B cell (primary cell): ENCODE results near the gene HEPACAM. TPM values are rescaled to one million over a fixed set of nuclear protein-coding genes. Genes with fewer than 3 reads are reported as not detected.

Experiments
- ATAC-seq: fragments of 200-7000 bp; cut with Tn5 transposase; one replicate; pipeline ENCODE4 v1.10.0; 2021; ENCODE audit warnings: low read depth, mild to moderate bottlenecking, moderate number of reproducible peaks, moderate library complexity
- CTCF ChIA-PET: fragments of 350-600 bp; sonication (Branson Sonifier 250); formaldehyde crosslinking; loops from one replicate; lab custom pipeline; 2021; ENCODE audit warnings: antibody characterized with exemption, inconsistent platforms; lab: Charles Lee
- POLR2A ChIA-PET: fragments of 350-600 bp; sonication (Branson Sonifier 250); formaldehyde crosslinking; loops from one replicate; lab custom pipeline; 2021; ENCODE audit warnings: antibody characterized with exemption; lab: Charles Lee
- DNase-seq: peaks from one replicate; pipeline ENCODE4 v3.0.0; 2013
- H2AFZ ChIP-seq: 2 replicates; pipeline ENCODE4 v1.6.1; 2012; ENCODE audit warnings: mild to moderate bottlenecking, low read depth, low read length; ENCODE audit not compliant: insufficient read depth, poor library complexity, severe bottlenecking
- H3K27ac ChIP-seq, 2 donors: 1 replicate in 1 of 2; 2 replicates in 1 of 2; pipeline ENCODE4 v1.5.1; 2012 to 2013; ENCODE audit warnings: low read length in 2 of 2, mild to moderate bottlenecking in 2 of 2, moderate library complexity in 1 of 2
- H3K27me3 ChIP-seq, 4 experiments: fragments of 200-600 bp in 1 of 4; sonication (generic) in 1 of 4; replicated peaks in 1 of 4; 1 replicate in 2 of 4; 2 replicates in 2 of 4; pipeline versions ENCODE4 v1.6.1 to v1.7.0; 2013 to 2016; ENCODE audit warnings: low read length in 3 of 4, mild to moderate bottlenecking in 2 of 4, mixed read lengths in 1 of 4, moderate library complexity in 1 of 4; ENCODE audit not compliant: insufficient read depth in 4 of 4, control insufficient read depth in 3 of 4; ENCODE audit errors: control extremely low read depth in 1 of 4
- H3K36me3 ChIP-seq, 2 experiments: replicated peaks in 1 of 2; 1 replicate in 1 of 2; 2 replicates in 1 of 2; pipeline versions ENCODE4 v1.6.1 to v1.7.1; 2013; ENCODE audit warnings: low read length in 1 of 2; ENCODE audit not compliant: insufficient read depth in 2 of 2, control insufficient read depth in 1 of 2; ENCODE audit errors: control extremely low read depth in 1 of 2, extremely low read depth in 1 of 2
- H3K4me1 ChIP-seq, 2 donors: fragments of 200-600 bp in 1 of 2; sonication (generic) in 1 of 2; 1 replicate in 1 of 2; 2 replicates in 1 of 2; pipeline versions ENCODE4 v1.5.1 to v1.6.1; 2013 to 2017; ENCODE audit warnings: low read length in 2 of 2; ENCODE audit not compliant: control insufficient read depth in 2 of 2, insufficient read depth in 2 of 2
- H3K4me2 ChIP-seq: replicated peaks from 2 replicates; pipeline ENCODE3; 2012; ENCODE audit warnings: mild to moderate bottlenecking, low read depth, low read length; ENCODE audit not compliant: poor library complexity, severe bottlenecking
- H3K4me3 ChIP-seq, 5 experiments: fragments of 200-600 bp in 1 of 5; sonication (generic) in 1 of 5; 1 replicate in 3 of 5; 2 replicates in 2 of 5; pipeline versions ENCODE4 v1.5.1 to v1.7.0; 2011 to 2016; ENCODE audit warnings: low read length in 4 of 5, mild to moderate bottlenecking in 4 of 5, low read depth in 2 of 5, control low read depth in 1 of 5, moderate library complexity in 1 of 5; ENCODE audit not compliant: insufficient read depth in 1 of 5; ENCODE audit errors: control extremely low read depth in 1 of 5, extremely low read depth in 1 of 5
- H3K79me2 ChIP-seq: fragments of 200-600 bp; sonication (generic); one replicate; pipeline ENCODE4 v1.6.0; 2016; ENCODE audit warnings: low read length; ENCODE audit not compliant: control insufficient read depth, insufficient read depth
- H3K9ac ChIP-seq: fragments of 200-600 bp; sonication (generic); 2 replicates; pipeline ENCODE4 v1.6.1; 2017; ENCODE audit warnings: mild to moderate bottlenecking, low read length, moderate library complexity
- H3K9me3 ChIP-seq, 3 donors: one replicate each; pipeline versions ENCODE4 v1.6.1 to v1.7.1; 2013; ENCODE audit warnings: low read length in 2 of 3; ENCODE audit not compliant: control insufficient read depth in 2 of 3, insufficient read depth in 1 of 3; ENCODE audit errors: control extremely low read depth in 1 of 3
- H4K20me1 ChIP-seq: 2 replicates; pipeline ENCODE4 v1.6.0; 2012; ENCODE audit warnings: mild to moderate bottlenecking, low read length; ENCODE audit not compliant: insufficient read depth, control insufficient read depth, poor library complexity, severe bottlenecking
- H3K27ac Mint-ChIP-seq: one replicate; pipeline ENCODE4 v1.8.0; 2021; ENCODE audit warnings: mixed read lengths
- H3K27me3 Mint-ChIP-seq: one replicate; pipeline ENCODE4 v1.8.0; 2021; ENCODE audit warnings: mixed read lengths
- H3K4me1 Mint-ChIP-seq: one replicate; pipeline ENCODE4 v1.8.0; 2021; ENCODE audit warnings: mixed read lengths
- H3K4me3 Mint-ChIP-seq: one replicate; pipeline ENCODE4 v1.8.0; 2021; ENCODE audit warnings: mixed read lengths
- H3K9me3 Mint-ChIP-seq: one replicate; pipeline ENCODE4 v1.8.0; 2022; ENCODE audit warnings: mixed read lengths; ENCODE audit not compliant: insufficient read depth
- CTCF ChIP-seq: fragments of 200-600 bp; IDR thresholded peaks from one replicate; pipeline ENCODE4 v1.8.0; 2022; ENCODE audit warnings: antibody characterized with exemption, mild to moderate bottlenecking
- EZH2 ChIP-seq: IDR thresholded peaks from 2 replicates; pipeline ENCODE4 v1.6.1; 2012; ENCODE audit warnings: borderline replicate concordance, low read depth, mild to moderate bottlenecking, moderate library complexity, low read length; ENCODE audit not compliant: insufficient read depth, poor library complexity, severe bottlenecking
- WGBS: methylation state at CpG from one replicate; pipeline ENCODE4 v1.1.5; 2013; ENCODE audit warnings: missing lambda C conversion rate; ENCODE audit not compliant: insufficient coverage; 5-methylcytosine and 5-hydroxymethylcytosine counted together
- intact Hi-C: fragments of 100-400 bp; cut with micrococcal nuclease; formaldehyde crosslinking; loops from one replicate; pipeline ENCODE4 v1.10.0; 2022
- polyA plus RNA-seq: library from polyadenylated mRNA; depleted of rRNA; stranded (reverse); fragments of >200 nt; gene quantifications from 2 replicates; pipeline ENCODE4 v1.2.3, GENCODE V29; 2012
- total RNA-seq, 2 donors: library from RNA; stranded (reverse); fragments of 120-200 nt in 1 of 2; gene quantifications; 1 replicate in 1 of 2; 2 replicates in 1 of 2; pipeline versions ENCODE4 v1.2.3 to v1.2.4, GENCODE V29; 2013 to 2022

Gene HEPACAM
- total and polyA plus RNA-seq, 2 donors (not counting 1 experiment from before 2014, with no cell fraction given) = not detected

DNA sequence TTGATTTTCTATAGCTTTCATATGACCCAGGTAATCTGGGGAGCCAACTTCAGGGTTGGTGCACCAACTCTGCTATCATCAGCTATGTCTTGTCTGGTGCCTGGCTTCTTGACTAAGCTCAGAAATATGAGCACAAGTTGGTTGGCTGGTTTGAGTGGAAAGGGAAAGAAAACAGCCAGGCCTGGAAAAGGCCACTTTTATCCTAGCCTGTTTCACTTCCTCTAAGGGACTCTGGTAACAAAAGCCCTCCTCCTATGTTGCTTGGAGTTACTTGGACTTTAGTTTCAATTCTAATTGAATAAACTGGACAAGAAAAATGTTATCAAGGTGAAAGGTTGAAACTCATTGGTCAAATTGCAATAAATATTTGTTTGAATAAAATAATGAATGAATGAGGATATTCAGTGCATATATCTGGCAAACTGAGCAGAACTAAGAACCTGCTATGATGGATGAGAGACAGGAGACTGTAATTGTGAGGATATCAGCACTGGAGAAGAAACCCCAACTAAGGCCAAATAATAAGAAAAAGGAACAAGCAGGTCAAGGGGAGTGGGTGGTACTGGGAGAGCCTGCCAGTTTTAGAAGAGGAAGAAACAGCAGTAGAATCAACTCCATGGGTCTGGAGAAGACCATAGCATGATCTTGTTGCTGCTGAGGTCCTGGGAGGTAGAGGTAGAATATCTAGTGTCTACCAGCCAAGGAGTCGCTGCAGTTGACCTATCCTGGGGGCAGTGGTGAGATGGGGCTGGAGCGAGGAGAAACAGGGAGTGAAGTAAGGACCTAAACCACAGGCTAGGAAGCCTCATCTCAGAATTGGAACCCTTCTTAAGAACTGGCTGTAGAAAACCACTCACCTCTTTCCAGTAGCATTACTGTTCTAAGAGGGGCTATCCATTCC is 46.4 kb downstream of the HEPACAM start:
- ChIA-PET POLR2A (no interaction called here), CTCF (no interaction called here)
- 83% methylated on average over 2 of the region's 2 CpGs for WGBS
- no peak overlapping the region for H3K27ac Mint-ChIP-seq
- H3K27me3 Mint-ChIP-seq = peaks cover 27% of the 10 kb centered on the region
- Histone ChIP-seq H3K4me1 (no peaks in the 10 kb centered on the region), H4K20me1 (no peaks in the 10 kb centered on the region), H3K27me3 (peaks cover 0 to 6% (median 3%) of the 10 kb centered on the region in 4 experiments), H3K27ac (no peak overlapping the region), H3K36me3 (no peaks in the 10 kb centered on the region), H3K4me3 (no peak overlapping the region), H3K9ac (no peak overlapping the region), H2AFZ (no peak overlapping the region), H3K9me3 (peaks cover 0 to 4% (median 0%) of the 10 kb centered on the region in 3 donors), H3K4me2 (no peak overlapping the region), H3K79me2 (no peaks in the 10 kb centered on the region)
- DNase-seq (no peak), ATAC-seq (no peak)
- no peaks in the 10 kb centered on the region for H3K9me3 Mint-ChIP-seq
- no peak overlapping the region for H3K4me3 Mint-ChIP-seq
- H3K4me1 Mint-ChIP-seq = no peaks in the 10 kb centered on the region
- TF ChIP-seq EZH2 (no peak), CTCF (no peak)
- intact Hi-C loops = no loop called here

- H3K79me2 ChIP-seq = no peaks in the 10 kb centered on the region
- no peaks in the 10 kb centered on the region for H3K4me1 ChIP-seq
- 100% methylated on average over 1 of the region's 3 CpGs for WGBS
- H3K27ac ChIP-seq = no peak overlapping the region
- no peaks in the 10 kb centered on the region for H4K20me1 ChIP-seq
- Mint-ChIP-seq H3K4me3 (no peak overlapping the region), H3K4me1 (no peaks in the 10 kb centered on the region), H3K27me3 (peaks cover 24% of the 10 kb centered on the region), H3K9me3 (no peaks in the 10 kb centered on the region), H3K27ac (no peak overlapping the region)
- no peaks in the 10 kb centered on the region for H3K36me3 ChIP-seq
- ChIA-PET CTCF (interaction anchor here (1.9 kb wide), 1 partner anchor 12 kb away, joined by 6 read pairs; no protein-coding TSS in a partner anchor), POLR2A (no interaction called here)
- no peak overlapping the region for H3K4me3 ChIP-seq
- ATAC-seq = no peak
- intact Hi-C loops = no loop called here
- no peak for DNase-seq
- H3K9ac ChIP-seq = no peak overlapping the region
- H3K9me3 ChIP-seq = peaks cover 0 to 4% (median 0%) of the 10 kb centered on the region in 3 donors
- no peak overlapping the region for H2AFZ ChIP-seq
- H3K4me2 ChIP-seq = no peak overlapping the region
- no peak for TF ChIP-seq EZH2
- no peak for TF ChIP-seq CTCF
- H3K27me3 ChIP-seq = peaks cover 0 to 6% (median 0%) of the 10 kb centered on the region in 4 experiments
Measured at GRCh38 chr11:124887667-124888013, 48.2 kb downstream of the HEPACAM start.
